GM12878 (cell line): ENCODE data around the gene LRP5. TPM values are rescaled to one million over a fixed set of nuclear protein-coding genes. Genes with fewer than 3 reads are reported as not detected.

Experiments used
- ATAC-seq: fragments of 200-7000 bp; cut with Tn5 transposase; 3 replicates; pipeline ENCODE4 v1.9.1; 2020; ENCODE audit warnings: mild to moderate bottlenecking, moderate library complexity
- BruUV-seq: library from RNA; stranded (reverse); fragments of 400-500 nt; replicated peaks from 2 replicates; lab custom pipeline; 2021; lab: Mats Ljungman, UMichigan
- CTCF ChIA-PET: fragments of 300-600 bp; sonication (Branson Sonifier 250); formaldehyde crosslinking; extraction: SDS; loops from one replicate; lab custom pipeline; 2021; ENCODE audit warnings: inconsistent platforms; lab: Yijun Ruan, JAX
- POLR2A ChIA-PET: fragments of 350-600 bp; formaldehyde crosslinking; extraction: SDS; loops from one replicate; lab custom pipeline; 2021; ENCODE audit warnings: inconsistent platforms; lab: Charles Lee
- RAD21 ChIA-PET: fragments of 300-600 bp; sonication (Branson Sonifier 250); formaldehyde crosslinking; loops from one replicate; lab custom pipeline; 2023; ENCODE audit warnings: antibody characterized with exemption; ENCODE audit not compliant: unreplicated experiment; lab: Charles Lee
- SMC1A ChIA-PET: fragments of 300-600 bp; sonication (Branson Sonifier 250); formaldehyde crosslinking; loops from one replicate; lab custom pipeline; 2023; ENCODE audit not compliant: unreplicated experiment, uncharacterized antibody; lab: Charles Lee
- DNase-seq: peaks from one replicate; pipeline ENCODE4 v3.0.0-alpha.2; 2011; ENCODE audit warnings: low read depth, low spot score
- FAIRE-seq: peaks from 3 replicates; lab custom pipeline; 2011; peaks lifted over from hg19 to GRCh38; lab: Jason Lieb, UNC
- H2AFZ ChIP-seq: 2 replicates; pipeline ENCODE4 v1.6.0; 2011; ENCODE audit warnings: low read depth, low read length, control low read depth; ENCODE audit not compliant: control insufficient read depth
- H3K27ac ChIP-seq: 2 replicates; pipeline ENCODE4 v1.5.1; 2011; ENCODE audit warnings: control low read depth; ENCODE audit not compliant: control insufficient read depth, insufficient read depth
- H3K27me3 ChIP-seq, 2 experiments: replicated peaks in 1 of 2; 2 replicates each; pipeline versions ENCODE4 v1.6.0 to v1.6.1; 2011; ENCODE audit warnings: low read length in 1 of 2; ENCODE audit not compliant: control insufficient read depth in 2 of 2, insufficient read depth in 2 of 2
- H3K36me3 ChIP-seq, 2 experiments: 2 replicates each; pipeline ENCODE4 v1.5.1; 2011; ENCODE audit warnings: low read length in 1 of 2; ENCODE audit not compliant: control insufficient read depth in 2 of 2, insufficient read depth in 2 of 2
- H3K4me1 ChIP-seq: 2 replicates; pipeline ENCODE4 v1.6.1; 2011; ENCODE audit warnings: mild to moderate bottlenecking, low read length, moderate library complexity, mixed read lengths; ENCODE audit not compliant: control insufficient read depth, insufficient read depth
- H3K4me2 ChIP-seq: 2 replicates; pipeline ENCODE4 v1.6.0; 2011; ENCODE audit warnings: control low read depth; ENCODE audit not compliant: control insufficient read depth, insufficient read depth
- H3K4me3 ChIP-seq: fragments of 200-600 bp; sonication (generic); 2 replicates; pipeline ENCODE4 v1.5.1; 2016
- H3K79me2 ChIP-seq: 2 replicates; pipeline ENCODE4 v1.6.0; 2011; ENCODE audit warnings: low read length; ENCODE audit not compliant: control insufficient read depth, insufficient read depth
- H3K9ac ChIP-seq: 2 replicates; pipeline ENCODE4 v1.8.0; 2011; ENCODE audit warnings: low read length, control low read depth, mixed read lengths; ENCODE audit not compliant: control insufficient read depth, insufficient read depth
- H3K9me3 ChIP-seq: replicated peaks from 3 replicates; pipeline ENCODE4 v1.5.1; 2011; ENCODE audit warnings: mild to moderate bottlenecking, low read length; ENCODE audit not compliant: control insufficient read depth, insufficient read depth
- H4K20me1 ChIP-seq: 2 replicates; pipeline ENCODE4 v1.6.0; 2011; ENCODE audit not compliant: control insufficient read depth, insufficient read depth
- CEBPB ChIP-seq, 2 experiments: fragments of 150-350 bp in 1 of 2; IDR thresholded peaks; 2 replicates each; pipeline ENCODE4 v1.6.1; 2012 to 2014; ENCODE audit warnings: low read depth in 2 of 2, low read length in 2 of 2, borderline replicate concordance in 1 of 2, inconsistent platforms in 1 of 2
- ESRRA ChIP-seq: IDR thresholded peaks from 2 replicates; pipeline ENCODE4 v1.6.1; 2012; ENCODE audit warnings: mild to moderate bottlenecking, low read length, improper control_type of control experiment
- KLF5 ChIP-seq: fragments of 450-650 bp; IDR thresholded peaks from 2 replicates; pipeline ENCODE4 v1.6.1; 2014; ENCODE audit warnings: mild to moderate bottlenecking; ENCODE audit not compliant: partially characterized antibody
- MXI1 ChIP-seq: fragments of 150-350 bp; IDR thresholded peaks from 2 replicates; pipeline ENCODE4 v1.6.1; 2011; ENCODE audit warnings: low read depth, mild to moderate bottlenecking, inconsistent platforms, low read length, improper control_type of control experiment
- NR2F1 ChIP-seq: fragments of 450-650 bp; conservative IDR thresholded peaks from 2 replicates; pipeline ENCODE4 v1.6.1; 2017; ENCODE audit warnings: mild to moderate bottlenecking
- RBBP5 ChIP-seq: fragments of 200-600 bp; sonication (generic); conservative IDR thresholded peaks from 2 replicates; pipeline ENCODE4 v1.6.1; 2016
- SREBF2 ChIP-seq: IDR thresholded peaks from 2 replicates; pipeline ENCODE4 v1.6.1; 2012; ENCODE audit warnings: mild to moderate bottlenecking, low read length
- TCF3 ChIP-seq: IDR thresholded peaks from 2 replicates; pipeline ENCODE4 v1.6.1; 2012; ENCODE audit warnings: low read depth, mild to moderate bottlenecking, low read length, borderline replicate concordance; ENCODE audit not compliant: insufficient read depth
- ZNF274 ChIP-seq: IDR thresholded peaks from one replicate; pipeline ENCODE4 v1.8.0; 2011; ENCODE audit not compliant: insufficient read length, insufficient read depth
- ZNF384 ChIP-seq: IDR thresholded peaks from 2 replicates; pipeline ENCODE4 v1.6.1; 2012; ENCODE audit warnings: low read depth, mild to moderate bottlenecking, low read length, improper control_type of control experiment, borderline replicate concordance
- ZSCAN29 ChIP-seq: fragments of 450-650 bp; IDR thresholded peaks from 2 replicates; pipeline ENCODE4 v1.6.1; 2017; ENCODE audit warnings: mild to moderate bottlenecking, moderate library complexity
- WGBS: methylation state at CpG from one replicate; pipeline ENCODE4 v1.1.6; 2016; ENCODE audit warnings: low lambda C conversion rate; ENCODE audit not compliant: insufficient replicate concordance, insufficient coverage; ENCODE audit errors: missing lambda C conversion rate; 5-methylcytosine and 5-hydroxymethylcytosine counted together
- in situ Hi-C: fragments of 300-500 bp; cut with MboI; formaldehyde crosslinking; loops from 9 replicates; pipeline ENCODE4 v1.14.3; 2018; ENCODE audit warnings: mixed read lengths
- intact Hi-C: fragments of 100-400 bp; cut with micrococcal nuclease; formaldehyde crosslinking; loops from one replicate; pipeline ENCODE4 v1.14.2; 2022; ENCODE audit not compliant: unreplicated experiment
- polyA plus RNA-seq, 11 experiments: library from polyadenylated mRNA; depleted of rRNA in 4 of 11; unstranded in 6 of 11; stranded (reverse) in 5 of 11; fragments of >200 nt; fragmentation: Nextera tagmentation in 4 of 11; fragmentation: Illumina TruSeq in 1 of 11; extraction: Ambion mirVana in 4 of 11; extraction: Trizol in 1 of 11; gene quantifications; 1 replicate in 1 of 11; 2 replicates in 10 of 11; pipeline versions ENCODE4 v1.2.1 to v1.2.3, GENCODE V29; 2011 to 2016; ENCODE audit warnings: inconsistent platforms in 2 of 11, missing spikeins in 2 of 11, low read depth in 1 of 11
- total RNA-seq, 4 experiments: library from RNA; depleted of rRNA in 3 of 4; stranded (reverse); fragments of >200 nt in 3 of 4; fragmentation: Illumina TruSeq in 1 of 4; extraction: Trizol in 1 of 4; gene quantifications; 2 replicates each; pipeline versions ENCODE4 v1.2.1 to v1.2.3, GENCODE V29; 2013 to 2021
- TF ChIP-seq, protein P1 (sequence below): fragments of 150-350 bp; IDR thresholded peaks from 2 replicates; pipeline ENCODE4 v1.6.1; 2014; ENCODE audit warnings: mild to moderate bottlenecking, low read depth, low read length
- TF ChIP-seq, protein P2 (sequence below): fragments of 450-650 bp; IDR thresholded peaks from 2 replicates; pipeline ENCODE4 v1.6.1; 2018; ENCODE audit warnings: borderline replicate concordance, mild to moderate bottlenecking; ENCODE audit not compliant: partially characterized antibody
- TF ChIP-seq, protein P3 (sequence below): fragments of 450-650 bp; IDR thresholded peaks from 2 replicates; pipeline ENCODE4 v1.6.1; 2014; ENCODE audit warnings: mild to moderate bottlenecking
- TF ChIP-seq, protein P4 (sequence below): IDR thresholded peaks from 2 replicates; pipeline ENCODE4 v1.6.1; 2012; ENCODE audit warnings: low read depth, low read length, improper control_type of control experiment

Gene LRP5
- total and polyA plus RNA-seq, 10 of the 15 experiments (the other 5 are each of a cell fraction or from before 2014, with no cell fraction given) = 0.37 to 34.0 (median 6.6) TPM

DNA sequence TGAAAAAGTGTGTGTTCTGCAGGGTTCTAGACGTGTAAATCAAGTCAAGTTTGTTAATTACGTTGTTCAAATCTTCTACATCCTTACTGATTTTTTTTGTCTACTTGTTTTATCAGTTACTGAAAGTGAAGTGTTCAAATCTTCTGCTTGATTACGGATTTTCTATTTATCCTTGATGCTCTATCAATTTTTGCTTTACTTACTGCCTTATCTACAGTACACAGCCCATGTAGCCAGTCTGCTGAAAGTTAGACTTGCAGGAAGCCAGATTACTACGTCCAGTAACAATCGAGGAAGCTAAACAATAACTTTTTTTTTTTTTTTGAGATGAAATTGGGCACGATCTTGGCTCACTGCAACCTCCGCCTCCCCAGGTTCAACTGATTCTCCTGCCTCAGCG is 25.0 kb upstream of the LRP5 start:
- in situ Hi-C loops = no loop called here
- intact Hi-C loops = no loop called here

More for the DNA sequence above, 25.0 kb upstream of the LRP5 start:
- no peak overlapping the region for H3K4me2 ChIP-seq
- RAD21 ChIA-PET = interaction anchor here (1.6 kb wide), 1 partner anchor 30 kb away, joined by 4 read pairs; no protein-coding TSS in a partner anchor
- no peak for FAIRE-seq
- 98% methylated on average over 8 of the region's 8 CpGs for WGBS
- H4K20me1 ChIP-seq = no peaks in the 10 kb centered on the region
- peaks cover 13% of the 10 kb centered on the region for H3K9me3 ChIP-seq
- no peaks in the 10 kb centered on the region for H3K36me3 ChIP-seq
- H3K9ac ChIP-seq = no peak overlapping the region
- DNase-seq = no peak
- H3K27ac ChIP-seq = no peak overlapping the region
- no peak for ATAC-seq
- BruUV-seq = no TSS peak
- no peak overlapping the region for H3K4me3 ChIP-seq
- no peaks in the 10 kb centered on the region for H3K79me2 ChIP-seq
- H3K27me3 ChIP-seq = no peaks in the 10 kb centered on the region
- SMC1A ChIA-PET = interaction anchor here (1.2 to 1.5 kb wide), 3 partner anchors 9 to 30 kb away, joined by 3 read pairs; no protein-coding TSS in a partner anchor
- CTCF ChIA-PET = interaction anchor here (0.7 to 1.1 kb wide), 2 partner anchors 11 to 30 kb away, joined by 3 to 4 read pairs; no protein-coding TSS in a partner anchor
- H2AFZ ChIP-seq = no peak overlapping the region
- peaks cover 9% of the 10 kb centered on the region for H3K4me1 ChIP-seq
- POLR2A ChIA-PET = interaction anchor here (0.5 to 1.1 kb wide), 6 partner anchors 8 to 470 kb away, joined by 3 to 4 read pairs (median 3); partner anchors contain the start of gene C11orf24
- TF ChIP-seq, protein P1, sequence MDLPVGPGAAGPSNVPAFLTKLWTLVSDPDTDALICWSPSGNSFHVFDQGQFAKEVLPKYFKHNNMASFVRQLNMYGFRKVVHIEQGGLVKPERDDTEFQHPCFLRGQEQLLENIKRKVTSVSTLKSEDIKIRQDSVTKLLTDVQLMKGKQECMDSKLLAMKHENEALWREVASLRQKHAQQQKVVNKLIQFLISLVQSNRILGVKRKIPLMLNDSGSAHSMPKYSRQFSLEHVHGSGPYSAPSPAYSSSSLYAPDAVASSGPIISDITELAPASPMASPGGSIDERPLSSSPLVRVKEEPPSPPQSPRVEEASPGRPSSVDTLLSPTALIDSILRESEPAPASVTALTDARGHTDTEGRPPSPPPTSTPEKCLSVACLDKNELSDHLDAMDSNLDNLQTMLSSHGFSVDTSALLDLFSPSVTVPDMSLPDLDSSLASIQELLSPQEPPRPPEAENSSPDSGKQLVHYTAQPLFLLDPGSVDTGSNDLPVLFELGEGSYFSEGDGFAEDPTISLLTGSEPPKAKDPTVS = no peak
- TF ChIP-seq TCF3 (no peak), ZNF384 (no peak), CEBPB (IDR thresholded peaks at IDR 0.05; ENCODE audit: borderline replicate concordance in 1 of 2, low read depth in 2 of 2, low read length in 2 of 2) (no peak), KLF5 (no peak), SREBF2 (no peak), NR2F1 (no peak), ZSCAN29 (no peak), ZNF274 (no peak), ESRRA (no peak), RBBP5 (no peak), MXI1 (no peak)
- TF ChIP-seq, protein P2, sequence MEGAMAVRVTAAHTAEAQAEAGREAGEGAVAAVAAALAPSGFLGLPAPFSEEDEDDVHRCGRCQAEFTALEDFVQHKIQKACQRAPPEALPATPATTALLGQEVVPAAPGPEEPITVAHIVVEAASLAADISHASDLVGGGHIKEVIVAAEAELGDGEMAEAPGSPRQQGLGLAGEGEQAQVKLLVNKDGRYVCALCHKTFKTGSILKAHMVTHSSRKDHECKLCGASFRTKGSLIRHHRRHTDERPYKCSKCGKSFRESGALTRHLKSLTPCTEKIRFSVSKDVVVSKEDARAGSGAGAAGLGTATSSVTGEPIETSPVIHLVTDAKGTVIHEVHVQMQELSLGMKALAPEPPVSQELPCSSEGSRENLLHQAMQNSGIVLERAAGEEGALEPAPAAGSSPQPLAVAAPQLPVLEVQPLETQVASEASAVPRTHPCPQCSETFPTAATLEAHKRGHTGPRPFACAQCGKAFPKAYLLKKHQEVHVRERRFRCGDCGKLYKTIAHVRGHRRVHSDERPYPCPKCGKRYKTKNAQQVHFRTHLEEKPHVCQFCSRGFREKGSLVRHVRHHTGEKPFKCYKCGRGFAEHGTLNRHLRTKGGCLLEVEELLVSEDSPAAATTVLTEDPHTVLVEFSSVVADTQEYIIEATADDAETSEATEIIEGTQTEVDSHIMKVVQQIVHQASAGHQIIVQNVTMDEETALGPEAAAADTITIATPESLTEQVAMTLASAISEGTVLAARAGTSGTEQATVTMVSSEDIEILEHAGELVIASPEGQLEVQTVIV = no peak
- TF ChIP-seq, protein P3, sequence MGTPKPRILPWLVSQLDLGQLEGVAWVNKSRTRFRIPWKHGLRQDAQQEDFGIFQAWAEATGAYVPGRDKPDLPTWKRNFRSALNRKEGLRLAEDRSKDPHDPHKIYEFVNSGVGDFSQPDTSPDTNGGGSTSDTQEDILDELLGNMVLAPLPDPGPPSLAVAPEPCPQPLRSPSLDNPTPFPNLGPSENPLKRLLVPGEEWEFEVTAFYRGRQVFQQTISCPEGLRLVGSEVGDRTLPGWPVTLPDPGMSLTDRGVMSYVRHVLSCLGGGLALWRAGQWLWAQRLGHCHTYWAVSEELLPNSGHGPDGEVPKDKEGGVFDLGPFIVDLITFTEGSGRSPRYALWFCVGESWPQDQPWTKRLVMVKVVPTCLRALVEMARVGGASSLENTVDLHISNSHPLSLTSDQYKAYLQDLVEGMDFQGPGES = no peak
- TF ChIP-seq, protein P4, sequence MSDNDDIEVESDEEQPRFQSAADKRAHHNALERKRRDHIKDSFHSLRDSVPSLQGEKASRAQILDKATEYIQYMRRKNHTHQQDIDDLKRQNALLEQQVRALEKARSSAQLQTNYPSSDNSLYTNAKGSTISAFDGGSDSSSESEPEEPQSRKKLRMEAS = no peak
